Esophagus squamous epithelium (tissue), 5 donors: ENCODE data around the gene SGTA. TPM values are rescaled to one million over a fixed set of nuclear protein-coding genes. Genes with fewer than 3 reads are reported as not detected.

Experiments used
- DNase-seq: peaks from one replicate; lab custom pipeline; 2025; lab: John Stamatoyannopoulos, UW
- H3K27ac ChIP-seq, 4 donors: fragments of 200-600 bp; sonication (generic); one replicate each; pipeline ENCODE4 v1.5.1; 2016 to 2019; ENCODE audit warnings: mild to moderate bottlenecking in 1 of 4
- H3K27me3 ChIP-seq, 4 donors: fragments of 200-600 bp; sonication (generic); 1 replicate in 3 of 4; 2 replicates in 1 of 4; pipeline versions ENCODE4 v1.5.1 to v1.6.0; 2017 to 2021; ENCODE audit warnings: antibody characterized with exemption in 1 of 4
- H3K36me3 ChIP-seq, 3 donors: fragments of 200-600 bp; sonication (generic); one replicate each; pipeline ENCODE4 v1.5.1; 2016 to 2019
- H3K4me1 ChIP-seq, 3 donors: fragments of 200-600 bp; sonication (generic); one replicate each; pipeline ENCODE4 v1.5.1; 2017 to 2019
- H3K4me3 ChIP-seq, 4 donors: fragments of 200-600 bp; sonication (generic); 1 replicate in 3 of 4; 2 replicates in 1 of 4; pipeline ENCODE4 v1.5.1; 2016 to 2019; ENCODE audit warnings: mild to moderate bottlenecking in 2 of 4, moderate library complexity in 1 of 4
- H3K9me3 ChIP-seq, 3 donors: fragments of 200-600 bp; sonication (generic); one replicate each; pipeline ENCODE4 v1.5.1; 2016 to 2019
- CTCF ChIP-seq, 6 experiments: fragments of 450-650 bp in 4 of 6; fragments of 200-600 bp in 2 of 6; sonication (generic) in 2 of 6; IDR thresholded peaks; one replicate each; pipeline ENCODE4 v1.5.1; 2016 to 2019; ENCODE audit warnings: antibody characterized with exemption in 6 of 6, mild to moderate bottlenecking in 4 of 6, moderate library complexity in 4 of 6
- POLR2A ChIP-seq, 4 donors: fragments of 450-650 bp; IDR thresholded peaks; one replicate each; pipeline ENCODE4 v1.6.1; 2017; ENCODE audit warnings: antibody characterized with exemption in 4 of 4, mild to moderate bottlenecking in 4 of 4, moderate library complexity in 3 of 4
- WGBS, 2 donors: methylation state at CpG; one replicate each; pipeline ENCODE4 v1.1.5; 2018; 5-methylcytosine and 5-hydroxymethylcytosine counted together
- intact Hi-C: fragments of 100-400 bp; cut with DNase I; formaldehyde crosslinking; loops from one replicate; pipeline ENCODE4 v1.15.0; 2022
- total RNA-seq, 4 donors: library from RNA; depleted of rRNA; stranded (reverse); fragments of >200 nt; gene quantifications; one replicate each; pipeline ENCODE4 v1.1.0, GENCODE V29; 2016
- donor health status: DM: yes; HTN: yes; CAD: no.

The SGTA gene
- total RNA-seq, 4 donors from 2014 or later, result 30.6 to 45.0 (median 42.8) TPM

DNA sequence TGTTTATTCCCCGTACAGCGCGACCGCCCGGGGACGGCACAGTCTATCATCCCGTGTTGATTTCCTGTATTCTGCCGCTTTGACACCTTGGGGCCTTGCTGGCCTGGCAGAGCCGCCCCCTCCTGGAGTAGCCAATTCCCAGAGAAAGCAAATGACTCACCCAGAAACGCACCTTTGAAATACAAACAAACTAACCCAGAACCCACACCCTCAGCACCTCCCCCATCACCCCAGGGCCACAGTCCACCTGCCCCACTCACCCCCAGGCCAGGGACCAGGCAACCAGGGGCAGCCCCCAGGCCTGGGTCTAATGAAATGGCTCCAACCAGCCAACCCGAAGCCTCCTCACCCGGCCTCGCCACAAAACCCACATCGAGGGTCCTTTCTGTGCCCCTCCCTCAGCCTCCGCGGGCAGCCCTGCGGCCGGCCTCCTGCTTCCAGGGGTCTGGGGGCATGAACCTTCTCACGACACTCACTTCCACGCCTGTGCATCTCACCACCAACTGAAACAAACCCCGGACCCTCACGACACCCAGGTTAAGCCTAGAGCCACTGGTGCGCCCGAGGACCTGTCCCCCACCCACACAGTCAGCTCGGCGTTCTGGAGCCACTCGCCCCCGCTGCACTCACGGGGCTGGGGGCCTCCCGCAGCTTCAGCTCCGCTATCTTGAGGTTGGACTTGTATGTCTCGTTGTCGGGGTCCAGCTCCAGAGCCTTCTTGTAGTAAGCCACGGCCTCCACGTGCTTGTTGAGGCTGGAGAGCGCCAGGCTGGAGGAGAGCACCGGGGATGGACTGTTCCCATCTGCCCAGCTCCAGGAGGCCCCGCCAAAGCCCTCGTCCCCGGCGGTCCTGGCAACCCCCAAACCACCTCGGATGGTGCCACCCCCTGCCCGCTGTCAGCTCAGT, 20.9 kb downstream of the SGTA start:
- 90 to 93% methylated on average over 26 to 31 of the region's 43 CpGs for WGBS, 2 donors
- no peak for TF ChIP-seq POLR2A (IDR thresholded peaks at IDR 0.05)
- no peak for TF ChIP-seq CTCF (IDR thresholded peaks at IDR 0.05)
- no peak overlapping the region for H3K4me3 ChIP-seq
- DNase-seq, result no peak
- H3K27me3 ChIP-seq, result no peaks in the 10 kb centered on the region
- H3K9me3 ChIP-seq, result no peaks in the 10 kb centered on the region
- H3K4me1 ChIP-seq, result no peaks in the 10 kb centered on the region
- no peak overlapping the region for H3K27ac ChIP-seq
- H3K36me3 ChIP-seq, result peaks cover 26 to 100% (median 50%) of the 10 kb centered on the region in 3 donors
- intact Hi-C loops, result no loop called here

- Histone ChIP-seq H3K27me3 (no peaks in the 10 kb centered on the region), H3K4me3 (no peak overlapping the region), H3K36me3 (peaks cover 21 to 100% (median 49%) of the 10 kb centered on the region in 3 donors), H3K9me3 (no peaks in the 10 kb centered on the region), H3K4me1 (no peaks in the 10 kb centered on the region), H3K27ac (no peak overlapping the region)
- DNase-seq, result no peak
- 81 to 91% methylated on average over 4 to 7 of the region's 16 CpGs for WGBS, 2 donors
- intact Hi-C loops, result no loop called here
- TF ChIP-seq CTCF (IDR thresholded peaks at IDR 0.05) (no peak), POLR2A (IDR thresholded peaks at IDR 0.05) (no peak)
Observed at GRCh38 chr19:2761309-2761677, 21.8 kb downstream of the SGTA start.

DNA sequence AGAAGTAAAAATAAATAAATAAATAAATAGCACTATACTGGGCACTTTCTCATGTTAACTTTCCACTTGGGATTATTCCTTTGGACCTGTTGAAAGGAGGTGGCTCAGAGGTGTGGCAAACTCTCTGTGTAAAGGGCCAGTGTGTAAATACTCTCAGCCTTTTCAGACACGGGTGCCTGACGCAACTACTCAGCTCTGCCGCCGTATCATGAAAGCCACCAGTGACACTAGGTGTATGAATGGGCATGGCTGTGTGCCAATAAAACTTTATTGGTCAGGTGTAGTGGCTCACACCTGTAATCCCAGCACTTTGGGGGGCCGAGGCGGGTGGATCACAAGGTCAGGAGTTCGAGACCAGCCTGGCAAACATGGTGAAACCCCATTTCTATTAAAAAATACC, 23.1 kb downstream of the SGTA start:
- Histone ChIP-seq H3K36me3 (peaks cover 23 to 100% (median 44%) of the 10 kb centered on the region in 3 donors), H3K27ac (no peak overlapping the region), H3K9me3 (no peaks in the 10 kb centered on the region), H3K4me3 (no peak overlapping the region), H3K4me1 (no peaks in the 10 kb centered on the region), H3K27me3 (no peaks in the 10 kb centered on the region)
- no peak for DNase-seq
- no peak for TF ChIP-seq CTCF (IDR thresholded peaks at IDR 0.05)
- TF ChIP-seq POLR2A (IDR thresholded peaks at IDR 0.05), result no peak
- WGBS, 2 donors, result 81 to 96% methylated on average over 4 to 5 of the region's 7 CpGs
- intact Hi-C loops, result no loop called here

- Histone ChIP-seq H3K4me1 (no peaks in the 10 kb centered on the region), H3K4me3 (no peak overlapping the region), H3K36me3 (peaks cover 23 to 100% (median 46%) of the 10 kb centered on the region in 3 donors), H3K27me3 (no peaks in the 10 kb centered on the region), H3K27ac (no peak overlapping the region), H3K9me3 (no peaks in the 10 kb centered on the region)
- TF ChIP-seq CTCF (IDR thresholded peaks at IDR 0.05), result no peak
- TF ChIP-seq POLR2A (IDR thresholded peaks at IDR 0.05), result no peak
- intact Hi-C loops, result no loop called here
- DNase-seq, result no peak
- WGBS, 2 donors, result 88 to 94% methylated on average over 17 of the region's 17 CpGs
Observed at GRCh38 chr19:2759362-2759761, 23.7 kb downstream of the SGTA start.

GRCh38 chr19:2758601-2759313, 24.3 kb downstream of the SGTA start:
- TF ChIP-seq CTCF (IDR thresholded peaks at IDR 0.05) (no peak), POLR2A (IDR thresholded peaks at IDR 0.05) (no peak)
- DNase-seq, result no peak
- no peaks in the 10 kb centered on the region for H3K27me3 ChIP-seq
- no peak overlapping the region for H3K27ac ChIP-seq
- no peaks in the 10 kb centered on the region for H3K9me3 ChIP-seq
- no peaks in the 10 kb centered on the region for H3K4me1 ChIP-seq
- intact Hi-C loops, result no loop called here
- H3K4me3 ChIP-seq, result no peak overlapping the region
- 89 to 92% methylated on average over 13 to 17 of the region's 17 CpGs for WGBS, 2 donors
- H3K36me3 ChIP-seq, result peaks cover 22 to 100% (median 48%) of the 10 kb centered on the region in 3 donors
